DOHH2 (cell line): ENCODE results near the gene RASAL3.

ENCODE experiments used
- H3F3A ChIP-seq: fragments of 200-600 bp; sonication (generic), shearing (Covaris generic); 2 replicates; pipeline ENCODE4 v1.6.0; 2016; ENCODE audit warnings: antibody characterized with exemption, mild to moderate bottlenecking; ENCODE audit not compliant: control insufficient read depth, insufficient read depth
- H3K27ac ChIP-seq: fragments of 200-600 bp; sonication (generic); 2 replicates; pipeline ENCODE4 v1.5.1; 2014; ENCODE audit warnings: low read depth, mild to moderate bottlenecking, low read length, moderate library complexity
- H3K27me3 ChIP-seq: fragments of 200-600 bp; sonication (generic); 2 replicates; pipeline ENCODE4 v1.6.1; 2014; ENCODE audit warnings: mild to moderate bottlenecking, low read length, mixed read lengths; ENCODE audit not compliant: control insufficient read depth
- H3K36me3 ChIP-seq: fragments of 200-600 bp; sonication (generic); 2 replicates; pipeline ENCODE4 v1.6.1; 2014; ENCODE audit warnings: mild to moderate bottlenecking, low read length, moderate library complexity, mixed read lengths; ENCODE audit not compliant: control insufficient read depth
- H3K4me1 ChIP-seq: fragments of 200-600 bp; sonication (generic); 2 replicates; pipeline ENCODE4 v1.6.1; 2014; ENCODE audit warnings: mild to moderate bottlenecking, low read length, mixed read lengths; ENCODE audit not compliant: control insufficient read depth
- H3K4me2 ChIP-seq: fragments of 200-600 bp; sonication (generic); 2 replicates; pipeline ENCODE4 v1.6.0; 2014; ENCODE audit warnings: mild to moderate bottlenecking, low read length, moderate library complexity
- H3K4me3 ChIP-seq: fragments of 200-600 bp; sonication (generic); 2 replicates; pipeline ENCODE4 v1.5.1; 2014; ENCODE audit warnings: mild to moderate bottlenecking, low read length, mixed read lengths
- H3K79me2 ChIP-seq: fragments of 200-600 bp; sonication (generic); 2 replicates; pipeline ENCODE4 v1.6.1; 2014; ENCODE audit warnings: mild to moderate bottlenecking, low read length, mixed read lengths; ENCODE audit not compliant: control insufficient read depth
- H3K9me2 ChIP-seq: fragments of 200-600 bp; sonication (generic); replicated peaks from 2 replicates; pipeline ENCODE4 v1.6.1; 2014; ENCODE audit warnings: mild to moderate bottlenecking, low read length, mixed read lengths; ENCODE audit not compliant: control insufficient read depth
- H3K9me3 ChIP-seq: fragments of 200-600 bp; sonication (generic); 2 replicates; pipeline ENCODE4 v1.6.1; 2014; ENCODE audit warnings: antibody characterized with exemption, low read length, mixed read lengths; ENCODE audit not compliant: control insufficient read depth, insufficient read depth
- H4K20me1 ChIP-seq: fragments of 200-600 bp; sonication (generic); 2 replicates; pipeline ENCODE4 v1.6.0; 2014; ENCODE audit warnings: low read depth, mild to moderate bottlenecking, antibody characterized with exemption, low read length, moderate library complexity; ENCODE audit not compliant: control insufficient read depth, insufficient read depth
- CTCF ChIP-seq: fragments of 200-600 bp; sonication (generic); IDR thresholded peaks from one replicate; pipeline ENCODE4 v1.5.1; 2014; ENCODE audit warnings: antibody characterized with exemption, mild to moderate bottlenecking, low read depth, low read length; ENCODE audit not compliant: poor library complexity, severe bottlenecking
- EZH2phosphoT487 ChIP-seq: fragments of 200-600 bp; sonication (generic); IDR thresholded peaks from 2 replicates; pipeline ENCODE4 v1.6.1; 2017; ENCODE audit warnings: borderline replicate concordance, mild to moderate bottlenecking, antibody characterized with exemption, low read length, moderate library complexity, mixed read lengths

The RASAL3 gene

GRCh38 chr19:15443325-15443724 lies 21.0 kb downstream of the RASAL3 start:
- Histone ChIP-seq H3K4me3 (no peak overlapping the region), H3K9me3 (no peaks in the 10 kb centered on the region), H3K9me2 (no peaks in the 10 kb centered on the region), H3F3A (no peaks in the 10 kb centered on the region), H3K79me2 (no peaks in the 10 kb centered on the region), H4K20me1 (no peaks in the 10 kb centered on the region), H3K4me2 (no peak overlapping the region), H3K4me1 (peaks cover 3% of the 10 kb centered on the region; the same call in 1 of the 2 replicates), H3K27ac (no peak overlapping the region), H3K36me3 (no peaks in the 10 kb centered on the region), H3K27me3 (peaks cover 7% of the 10 kb centered on the region)
- no peak for TF ChIP-seq EZH2phosphoT487
- no peak for TF ChIP-seq CTCF

GRCh38 chr19:15442142-15442920 lies 22.0 kb downstream of the RASAL3 start:
- H3F3A ChIP-seq = no peaks in the 10 kb centered on the region
- no peaks in the 10 kb centered on the region for H3K9me3 ChIP-seq
- no peak for TF ChIP-seq EZH2phosphoT487
- no peak for TF ChIP-seq CTCF
- H4K20me1 ChIP-seq = no peaks in the 10 kb centered on the region
- H3K4me3 ChIP-seq = no peak overlapping the region
- no peak overlapping the region for H3K4me2 ChIP-seq
- no peaks in the 10 kb centered on the region for H3K36me3 ChIP-seq
- peaks cover 1% of the 10 kb centered on the region for H3K27me3 ChIP-seq
- no peaks in the 10 kb centered on the region for H3K79me2 ChIP-seq
- no peaks in the 10 kb centered on the region for H3K9me2 ChIP-seq
- H3K27ac ChIP-seq = no peak overlapping the region
- no peaks in the 10 kb centered on the region for H3K4me1 ChIP-seq

- H4K20me1 ChIP-seq = no peaks in the 10 kb centered on the region
- H3K36me3 ChIP-seq = no peaks in the 10 kb centered on the region
- H3K9me3 ChIP-seq = no peaks in the 10 kb centered on the region
- H3K27ac ChIP-seq = no peak overlapping the region
- H3F3A ChIP-seq = no peaks in the 10 kb centered on the region
- H3K27me3 ChIP-seq = no peaks in the 10 kb centered on the region
- H3K79me2 ChIP-seq = no peaks in the 10 kb centered on the region
- H3K4me2 ChIP-seq = no peak overlapping the region
- TF ChIP-seq EZH2phosphoT487 = no peak
- no peak for TF ChIP-seq CTCF
- no peak overlapping the region for H3K4me3 ChIP-seq
- no peaks in the 10 kb centered on the region for H3K4me1 ChIP-seq
- H3K9me2 ChIP-seq = no peaks in the 10 kb centered on the region
Measured at GRCh38 chr19:15441317-15441716, 23.0 kb downstream of the RASAL3 start.
